Body of pancreas (tissue), 4 donors: ENCODE data around the gene B3GAT1. TPM values are rescaled to one million over a fixed set of nuclear protein-coding genes. Genes with fewer than 3 reads are reported as not detected.

Experiments used
- ATAC-seq: fragments of 150-250 bp; one replicate; pipeline ENCODE4 v1.9.1; 2016
- DNase-seq, 4 donors: peaks; one replicate each; pipeline ENCODE4 v3.0.0-alpha.2; 2019
- H3K27ac ChIP-seq, 4 donors: fragments of 200-600 bp; sonication (generic); 1 replicate in 3 of 4; 2 replicates in 1 of 4; pipeline versions ENCODE4 v1.5.1 to v1.6.1; 2016 to 2019; ENCODE audit warnings: mild to moderate bottlenecking in 1 of 4, mixed read lengths in 1 of 4, moderate library complexity in 1 of 4
- H3K27me3 ChIP-seq, 2 donors: fragments of 200-600 bp; sonication (generic); one replicate each; pipeline ENCODE4 v1.6.0; 2016; ENCODE audit warnings: mild to moderate bottlenecking in 1 of 2
- H3K36me3 ChIP-seq, 2 donors: fragments of 200-600 bp; sonication (generic); replicated peaks in 1 of 2; 2 replicates each; pipeline ENCODE4 v1.5.1; 2016; ENCODE audit warnings: low read depth in 2 of 2; ENCODE audit not compliant: insufficient read depth in 1 of 2
- H3K4me1 ChIP-seq: fragments of 200-600 bp; sonication (generic); one replicate; pipeline ENCODE4 v1.6.0; 2016
- H3K4me3 ChIP-seq, 2 donors: fragments of 200-600 bp; sonication (generic); 1 replicate in 1 of 2; 2 replicates in 1 of 2; pipeline ENCODE4 v1.5.1; 2016 to 2019
- H3K9me3 ChIP-seq, 3 donors: fragments of 200-600 bp; sonication (generic); 1 replicate in 2 of 3; 2 replicates in 1 of 3; pipeline ENCODE4 v1.5.1; 2016
- CTCF ChIP-seq, 7 experiments: fragments of 450-650 bp in 4 of 7; fragments of 200-600 bp in 3 of 7; sonication (generic) in 3 of 7; IDR thresholded peaks; one replicate each; pipeline ENCODE4 v1.5.1; 2016 to 2019; ENCODE audit warnings: antibody characterized with exemption in 7 of 7
- POLR2A ChIP-seq, 3 donors: fragments of 450-650 bp; IDR thresholded peaks; one replicate each; pipeline ENCODE4 v1.6.1; 2016; ENCODE audit warnings: antibody characterized with exemption in 3 of 3, mild to moderate bottlenecking in 2 of 3
- WGBS, 2 donors: methylation state at CpG; one replicate each; pipeline ENCODE4 v1.1.5; 2017; 5-methylcytosine and 5-hydroxymethylcytosine counted together
- intact Hi-C: fragments of 100-400 bp; cut with DNase I; formaldehyde crosslinking; loops from one replicate; pipeline ENCODE4 v1.15.1; 2023
- total RNA-seq, 2 donors: library from RNA; depleted of rRNA; stranded (reverse); fragments of >200 nt; gene quantifications; one replicate each; pipeline ENCODE4 v1.1.0, GENCODE V29; 2016

B3GAT1 gene
- total RNA-seq, 2 donors from 2014 or later, result under 0.01 TPM; not detected in 1

- Histone ChIP-seq H3K27ac (no peak overlapping the region), H3K27me3 (no peaks in the 10 kb centered on the region), H3K36me3 (no peaks in the 10 kb centered on the region), H3K4me3 (no peak overlapping the region), H3K4me1 (peaks cover 2% of the 10 kb centered on the region), H3K9me3 (no peaks in the 10 kb centered on the region)
- DNase-seq, result no peak
- intact Hi-C loops, result no loop called here
- no peak for ATAC-seq
- TF ChIP-seq POLR2A (IDR thresholded peaks at IDR 0.05), result no peak
- TF ChIP-seq CTCF (IDR thresholded peaks at IDR 0.05), result no peak
- WGBS, 2 donors, result 76 to 84% methylated on average over 18 to 21 of the region's 22 CpGs
Observed at GRCh38 chr11:134365011-134365925, 46.8 kb downstream of the B3GAT1 start.

DNA sequence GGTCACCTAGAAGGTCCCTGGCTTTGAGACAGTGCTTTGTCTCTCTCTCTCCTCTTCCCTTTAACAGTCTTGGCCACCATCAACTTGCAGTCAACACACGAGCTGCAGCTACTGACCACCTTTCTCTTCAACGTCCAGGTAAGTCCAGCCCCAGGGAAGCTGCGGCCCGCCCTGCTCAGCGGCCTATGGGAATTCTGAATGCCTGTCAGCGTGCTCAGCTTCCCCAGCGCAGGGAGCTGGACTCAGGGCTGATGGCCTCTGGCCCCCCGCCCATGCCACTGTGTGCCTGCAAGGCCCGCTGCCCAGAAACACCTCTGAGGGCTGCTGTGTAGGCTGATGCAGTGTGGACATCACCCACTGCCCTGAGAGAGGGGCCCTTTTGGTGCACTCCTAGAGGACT is 47.8 kb downstream of the B3GAT1 start:
- no peaks in the 10 kb centered on the region for H3K9me3 ChIP-seq
- no peak overlapping the region for H3K4me3 ChIP-seq
- H3K36me3 ChIP-seq, result no peaks in the 10 kb centered on the region
- ATAC-seq (no peak), DNase-seq (no peak)
- intact Hi-C loops, result no loop called here
- WGBS, 2 donors, result 89 to 92% methylated on average over 9 of the region's 9 CpGs
- no peak for TF ChIP-seq POLR2A (IDR thresholded peaks at IDR 0.05)
- no peak for TF ChIP-seq CTCF (IDR thresholded peaks at IDR 0.05)
- no peak overlapping the region for H3K27ac ChIP-seq
- H3K4me1 ChIP-seq, result peaks cover 5% of the 10 kb centered on the region
- no peaks in the 10 kb centered on the region for H3K27me3 ChIP-seq

DNA sequence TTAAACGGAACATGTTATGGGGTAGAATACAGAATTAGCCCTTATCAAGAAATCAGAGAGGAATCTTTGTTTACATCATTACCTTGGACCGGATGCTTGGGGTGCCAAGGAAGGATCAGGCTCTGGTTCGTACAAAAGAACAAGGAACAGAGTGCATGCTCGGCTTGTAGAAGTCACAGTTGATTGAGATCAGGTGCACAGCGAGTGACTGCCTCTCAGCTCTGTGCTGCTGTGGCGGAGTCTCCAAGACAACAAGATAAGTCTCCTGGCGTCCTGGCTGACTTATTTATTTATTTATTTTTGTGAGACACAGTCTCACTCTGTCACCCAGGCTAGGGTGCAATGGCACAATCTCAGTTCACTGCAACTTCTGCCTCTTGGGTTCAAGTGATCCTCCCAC is 48.5 kb downstream of the B3GAT1 start:
- ATAC-seq, result no peak
- H3K4me1 ChIP-seq, result peaks cover 5% of the 10 kb centered on the region
- H3K27me3 ChIP-seq, result no peaks in the 10 kb centered on the region
- WGBS, 2 donors, result 80 to 81% methylated on average over 7 of the region's 7 CpGs
- no peaks in the 10 kb centered on the region for H3K9me3 ChIP-seq
- intact Hi-C loops, result no loop called here
- no peak overlapping the region for H3K4me3 ChIP-seq
- peak in 1 of 4 donors; percentile 6 for DNase-seq
- no peak overlapping the region for H3K27ac ChIP-seq
- TF ChIP-seq POLR2A (IDR thresholded peaks at IDR 0.05) (no peak), CTCF (IDR thresholded peaks at IDR 0.05) (no peak)
- no peaks in the 10 kb centered on the region for H3K36me3 ChIP-seq

- H3K9me3 ChIP-seq, result no peaks in the 10 kb centered on the region
- WGBS, 2 donors, result 88 to 96% methylated on average over 7 to 8 of the region's 9 CpGs
- intact Hi-C loops, result no loop called here
- no peak overlapping the region for H3K27ac ChIP-seq
- H3K27me3 ChIP-seq, result no peaks in the 10 kb centered on the region
- ATAC-seq (no peak), DNase-seq (peak in 1 of 4 donors; percentile 7)
- H3K4me1 ChIP-seq, result peaks cover 5% of the 10 kb centered on the region
- H3K36me3 ChIP-seq, result no peaks in the 10 kb centered on the region
- TF ChIP-seq CTCF (IDR thresholded peaks at IDR 0.05) (no peak), POLR2A (IDR thresholded peaks at IDR 0.05) (no peak)
- H3K4me3 ChIP-seq, result no peak overlapping the region
Observed at GRCh38 chr11:134363161-134363560, 48.9 kb downstream of the B3GAT1 start.
